ENCODE results near the gene SLC7A5.

Gene SLC7A5

GRCh38 chr16:87847785-87848675, 21.3 kb downstream of the SLC7A5 start:
- peak in 46 of 58 donors; percentile 17 to 83 (median 54) for DNase-seq

- no peak for DNase-seq
Observed at GRCh38 chr16:87847467-87847784, 21.9 kb downstream of the SLC7A5 start.

- DNase-seq, result no peak
Observed at GRCh38 chr16:87846705-87847466, 22.4 kb downstream of the SLC7A5 start.

- peak in 1 of 58 donors; percentile 10 for DNase-seq
Observed at GRCh38 chr16:87845807-87846619, 23.3 kb downstream of the SLC7A5 start.

- no peak for DNase-seq
Observed at GRCh38 chr16:87845213-87845612, 24.1 kb downstream of the SLC7A5 start.

GRCh38 chr16:87844809-87845208, 24.5 kb downstream of the SLC7A5 start:
- no peak for DNase-seq

- DNase-seq, result no peak
Observed at GRCh38 chr16:87844120-87844733, 25.1 kb downstream of the SLC7A5 start.

GRCh38 chr16:87843678-87844105, 25.6 kb downstream of the SLC7A5 start:
- peak in 2 of 58 donors; percentile 20 to 23 for DNase-seq

GRCh38 chr16:87842209-87842869, 27.0 kb downstream of the SLC7A5 start:
- DNase-seq, result no peak

- DNase-seq, result no peak
Observed at GRCh38 chr16:87841340-87842208, 27.7 kb downstream of the SLC7A5 start.

GRCh38 chr16:87840271-87840978, 28.9 kb downstream of the SLC7A5 start:
- no peak for DNase-seq

GRCh38 chr16:87839542-87840270, 29.6 kb downstream of the SLC7A5 start:
- no peak for DNase-seq

GRCh38 chr16:87838643-87839541, 30.4 kb downstream of the SLC7A5 start:
- DNase-seq, result no peak

- DNase-seq, result no peak
Observed at GRCh38 chr16:87837627-87838289, 31.5 kb downstream of the SLC7A5 start.

GRCh38 chr16:87836844-87837581, 32.3 kb downstream of the SLC7A5 start:
- peak in 19 of 58 donors; percentile 15 to 60 (median 32) for DNase-seq
